ENCODE measurements around the gene CTNNA2. TPM values are rescaled to one million over a fixed set of nuclear protein-coding genes. Genes with fewer than 3 reads are reported as not detected.

CTNNA2 gene
- total RNA-seq, 1 donor from 2014 or later = 0.37 TPM

DNA sequence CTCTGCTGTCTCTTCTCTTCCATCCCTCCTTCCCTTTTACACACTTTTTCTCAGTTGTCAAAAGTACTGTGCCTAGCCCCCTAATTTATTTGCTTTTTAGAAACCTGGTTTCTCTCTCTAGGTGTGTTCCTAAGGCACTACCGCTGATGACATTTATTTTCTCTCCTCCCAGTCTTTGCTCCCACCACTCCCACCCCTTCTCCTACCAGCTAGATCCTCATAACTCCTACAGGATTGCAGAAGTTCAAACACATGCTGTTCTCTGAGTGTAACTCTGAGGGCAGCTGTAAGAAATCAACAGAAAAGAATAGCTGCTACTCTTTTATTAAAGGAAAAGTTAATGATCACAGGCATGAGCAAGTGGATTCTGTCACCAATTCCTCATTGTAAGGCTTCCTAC lies 814.0 kb downstream of the CTNNA2 start:
- no peak for DNase-seq (ENCODE audit: low spot score)

DNA sequence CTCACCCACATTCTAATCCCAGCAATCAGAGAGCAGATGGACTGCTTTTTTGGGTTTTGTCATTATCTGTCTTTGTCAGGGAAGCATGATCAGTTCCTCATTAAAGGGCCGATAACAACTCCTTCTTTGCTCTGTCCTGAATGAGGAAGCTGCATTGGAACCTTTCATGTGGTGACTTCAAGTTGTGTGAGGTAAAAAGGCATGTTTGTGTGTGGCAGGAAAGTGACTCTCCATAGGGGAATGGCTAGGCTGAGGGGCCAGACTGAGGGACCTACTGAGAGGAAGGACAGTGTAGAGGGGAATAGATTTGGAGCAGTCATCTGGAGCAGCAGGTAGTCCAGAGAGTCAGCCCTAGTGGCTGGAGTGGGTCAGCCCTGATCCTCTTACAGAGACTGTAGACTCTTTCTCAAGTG lies 815.3 kb downstream of the CTNNA2 start:
- no peak for DNase-seq (ENCODE audit: low spot score)

DNA sequence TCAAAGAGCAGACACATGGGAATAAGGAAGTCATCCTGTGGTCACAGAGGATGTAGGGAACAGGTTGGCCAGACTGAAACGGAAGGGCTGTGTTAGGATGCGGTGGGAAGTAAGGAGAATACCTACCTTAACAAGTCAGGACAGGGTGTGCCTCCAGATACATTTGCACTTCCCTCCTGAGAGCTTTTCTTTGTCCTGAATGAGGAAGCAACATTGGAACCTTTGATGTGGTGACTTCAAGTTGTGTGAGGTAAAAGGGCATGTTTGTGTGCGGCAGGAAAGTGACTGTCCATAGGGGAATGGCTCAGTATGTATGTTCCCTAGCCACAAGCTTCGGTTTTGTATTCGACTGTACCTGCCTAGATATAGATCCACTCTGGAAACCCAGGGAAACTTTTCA lies 816.6 kb downstream of the CTNNA2 start:
- DNase-seq (ENCODE audit: low spot score) = no peak

DNA sequence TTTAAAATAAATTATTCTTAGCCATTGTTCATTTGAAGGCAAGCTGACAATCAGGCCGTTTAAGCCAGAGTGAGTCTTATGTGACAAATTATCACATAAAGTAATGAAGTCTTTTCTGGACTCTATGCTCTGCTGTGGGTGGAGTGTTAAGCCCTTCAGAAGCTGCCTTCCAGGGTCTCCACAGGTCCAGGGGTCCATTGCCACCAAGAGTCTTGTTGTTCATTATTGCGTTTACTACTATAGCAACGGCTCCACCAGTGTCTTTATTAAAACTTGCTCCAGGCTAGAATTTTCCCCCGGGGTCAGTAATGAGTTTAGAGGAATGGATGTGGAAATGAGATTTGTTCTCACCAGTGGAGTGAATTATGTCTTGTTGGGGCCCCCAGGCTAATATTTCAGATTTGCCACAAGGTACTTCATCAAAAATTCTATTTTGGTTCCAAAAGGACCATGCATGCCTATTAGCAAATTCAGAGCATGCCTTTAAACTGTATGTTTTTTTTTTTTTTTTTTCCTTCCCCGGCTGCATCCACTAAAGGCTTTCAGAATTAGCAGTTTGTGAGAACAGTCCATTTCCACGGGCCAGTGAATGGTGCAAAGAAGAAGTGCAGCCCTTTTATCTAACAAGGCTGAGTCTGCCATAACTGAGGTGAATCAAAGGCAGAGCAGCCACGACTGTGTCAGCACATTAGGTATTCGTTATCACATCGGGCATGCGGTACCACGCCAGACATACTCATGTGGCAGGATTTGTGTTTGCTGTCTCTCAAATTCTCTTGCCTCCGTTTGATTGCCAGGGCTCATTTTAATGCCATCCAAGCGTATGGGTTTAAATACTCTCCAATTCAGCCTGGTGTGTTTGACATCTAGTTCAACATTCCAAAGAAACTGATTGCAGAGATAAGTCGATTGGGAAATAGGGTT lies 817.9 kb downstream of the CTNNA2 start:
- no peak for DNase-seq (ENCODE audit: low spot score)

DNA sequence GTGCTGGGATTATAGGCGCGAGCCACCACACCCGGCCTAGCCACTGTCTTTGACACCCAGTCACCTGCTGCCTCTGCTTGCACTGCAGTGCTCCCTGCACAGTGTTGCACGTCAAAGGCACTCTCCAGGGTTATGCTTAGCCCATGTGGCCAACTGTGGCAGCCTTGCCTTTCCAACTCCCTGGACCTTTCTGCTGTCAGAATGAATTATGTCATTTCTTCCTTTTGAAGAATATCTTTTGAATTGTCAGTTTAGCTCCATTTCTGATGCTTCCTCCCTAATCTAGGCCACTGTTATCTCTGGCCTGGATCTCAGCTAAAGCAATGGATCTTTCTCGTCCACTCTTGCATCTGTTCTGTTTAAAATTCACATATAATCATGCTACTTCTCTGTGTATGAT lies 821.0 kb downstream of the CTNNA2 start:
- DNase-seq (ENCODE audit: low spot score) = no peak

DNA sequence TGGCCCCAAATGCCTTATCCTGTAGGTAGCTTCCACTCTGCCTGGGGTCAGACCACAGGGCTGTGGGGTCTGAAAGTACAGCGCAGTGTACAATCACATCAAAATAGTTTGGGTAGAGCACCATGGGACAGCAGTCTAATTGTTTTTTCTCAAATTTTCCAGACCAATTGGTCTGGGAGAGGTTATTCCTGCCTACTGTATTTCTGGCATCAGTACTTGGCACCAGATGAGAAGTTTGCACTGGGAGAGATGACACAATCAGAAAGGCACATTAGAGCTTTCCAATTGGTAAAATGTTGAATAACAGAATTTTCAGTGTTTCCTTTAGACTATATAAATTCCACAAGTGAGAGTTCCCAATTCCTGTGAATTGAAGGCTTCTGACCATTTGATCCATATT lies 822.6 kb downstream of the CTNNA2 start:
- no peak for DNase-seq (ENCODE audit: low spot score)

DNA sequence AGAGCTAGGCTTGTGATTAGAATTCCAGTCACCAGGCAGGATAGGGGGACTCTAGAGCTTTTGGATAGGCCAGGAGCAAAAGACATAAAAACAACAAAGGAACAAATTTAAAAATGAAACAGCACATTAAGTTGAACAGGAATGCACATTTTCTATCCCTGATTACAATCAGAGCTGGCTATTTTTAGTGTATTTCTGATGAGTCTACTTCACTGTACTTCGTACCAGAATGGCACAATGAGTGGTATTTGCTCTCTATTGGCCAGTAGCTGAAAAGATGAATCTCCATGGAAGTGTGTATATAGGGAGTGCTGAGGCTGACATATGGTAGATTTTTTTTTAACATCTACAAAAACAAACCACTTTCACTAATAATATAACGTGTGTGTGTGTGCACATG lies 825.9 kb downstream of the CTNNA2 start:
- no peak for DNase-seq (ENCODE audit: low spot score)

DNA sequence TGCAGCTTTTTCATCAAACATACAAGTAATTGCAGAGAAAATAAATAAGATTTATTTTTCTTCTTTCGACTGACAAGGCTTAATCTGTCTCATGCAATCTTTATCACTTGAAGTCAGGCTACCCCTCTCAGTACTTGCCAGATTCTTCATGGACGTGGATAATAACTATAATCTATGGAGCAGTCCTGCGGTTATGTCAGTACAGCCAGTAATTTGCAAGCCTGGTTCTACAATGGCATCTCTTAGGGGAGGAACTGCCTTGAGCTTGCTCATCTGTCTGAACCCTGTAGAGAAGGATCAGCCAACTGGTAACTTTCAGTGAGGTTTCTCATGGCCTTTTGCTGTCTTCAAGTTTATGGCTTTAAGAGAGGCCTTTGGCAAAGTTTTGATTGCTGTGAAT lies 827.2 kb downstream of the CTNNA2 start:
- DNase-seq (ENCODE audit: low spot score) = no peak

DNA sequence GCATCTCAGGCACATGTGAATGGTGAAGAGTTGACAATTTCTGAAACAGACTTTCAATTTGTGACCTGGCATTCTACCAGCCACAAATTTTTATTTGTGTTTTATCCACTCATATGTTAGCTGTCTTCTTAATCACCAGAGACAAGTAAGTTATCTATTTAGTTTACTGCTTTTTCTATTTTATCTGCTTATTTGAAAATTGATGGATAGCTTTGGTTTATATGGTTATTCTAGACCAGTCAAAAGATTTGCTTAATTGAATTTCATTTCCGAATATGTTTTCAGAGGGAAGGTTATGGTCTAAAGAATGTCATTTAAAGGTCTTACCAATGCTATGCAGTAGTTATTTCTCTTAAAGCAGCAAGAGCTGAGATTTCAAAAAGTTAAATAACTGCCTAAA lies 835.2 kb downstream of the CTNNA2 start:
- DNase-seq (ENCODE audit: low spot score) = no peak

DNA sequence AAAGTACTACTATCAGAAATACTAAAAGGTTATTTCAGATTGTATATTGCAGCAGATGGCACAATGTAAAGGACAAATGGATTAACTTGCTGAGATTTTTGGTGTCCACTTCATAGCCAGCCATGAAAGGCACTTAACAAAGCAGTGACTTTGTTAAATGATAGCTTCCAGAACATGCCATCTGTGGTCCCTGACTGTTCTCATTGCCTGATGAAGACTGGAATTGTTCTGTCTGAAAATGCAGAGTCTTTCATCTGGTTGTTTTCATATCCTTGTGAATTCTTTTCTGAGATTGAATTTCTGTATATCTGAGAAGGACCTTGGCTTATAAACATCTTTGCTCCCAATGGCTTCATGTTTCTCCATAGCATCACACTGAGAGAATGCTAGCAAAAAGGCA lies 836.1 kb downstream of the CTNNA2 start:
- DNase-seq (ENCODE audit: low spot score) = no peak

DNA sequence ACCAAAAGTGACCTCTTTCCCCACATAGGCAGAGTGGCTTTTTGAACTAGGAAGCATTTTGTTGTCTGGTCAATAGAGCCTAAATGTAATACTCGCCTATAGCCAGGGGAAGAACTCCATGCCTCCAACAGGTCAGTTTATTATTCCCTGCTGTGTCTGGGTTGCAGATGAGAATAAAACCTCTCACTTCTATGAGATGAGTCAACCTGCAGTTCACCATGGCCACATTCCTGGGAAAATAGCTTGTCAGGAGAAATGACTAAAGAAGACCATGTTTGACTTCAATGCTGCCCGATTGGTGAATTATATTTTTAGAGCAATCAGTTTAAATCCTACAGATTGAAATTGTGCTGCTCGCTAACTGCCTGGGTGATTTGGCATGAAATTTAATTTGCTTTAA lies 838.4 kb downstream of the CTNNA2 start:
- DNase-seq (ENCODE audit: low spot score) = no peak

DNA sequence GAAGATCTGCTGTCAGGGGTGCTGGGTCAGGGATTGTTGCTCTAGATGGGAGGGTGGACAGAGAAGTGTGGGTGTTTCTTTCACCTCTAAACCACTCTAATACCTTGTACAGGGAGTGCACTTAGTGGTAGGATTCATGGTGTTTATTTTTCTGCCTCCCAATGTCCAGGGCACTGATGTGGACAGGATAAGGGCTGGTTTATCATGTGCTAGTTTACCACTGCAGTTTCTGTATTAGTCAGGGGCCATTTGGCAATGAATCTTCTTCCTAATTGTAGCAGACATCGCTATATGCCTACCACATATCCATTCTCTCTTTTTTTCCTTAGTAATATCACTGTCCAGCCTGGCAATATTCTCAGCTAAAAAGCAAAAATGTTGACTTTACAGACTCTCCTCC lies 842.0 kb downstream of the CTNNA2 start:
- no peak for DNase-seq (ENCODE audit: low spot score)

DNA sequence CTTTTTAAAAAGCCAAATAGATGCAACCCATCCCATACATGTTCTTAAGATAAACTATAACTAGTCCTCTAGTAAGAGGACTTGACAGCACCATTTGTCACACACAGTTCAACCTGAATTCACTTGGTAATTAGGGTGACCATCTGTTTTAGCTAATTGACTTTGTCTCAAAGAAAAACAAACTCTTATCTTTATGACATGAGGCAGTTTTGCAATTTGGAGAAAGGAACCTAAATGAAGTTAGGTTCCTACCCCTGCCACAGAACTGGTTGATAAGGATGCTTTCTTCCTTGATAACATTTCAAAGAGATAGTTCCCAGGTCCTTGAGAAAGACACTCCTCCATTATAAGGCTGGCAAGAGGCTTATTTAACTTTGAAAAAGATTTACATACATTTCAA lies 849.1 kb downstream of the CTNNA2 start:
- no peak for DNase-seq (ENCODE audit: low spot score)

DNA sequence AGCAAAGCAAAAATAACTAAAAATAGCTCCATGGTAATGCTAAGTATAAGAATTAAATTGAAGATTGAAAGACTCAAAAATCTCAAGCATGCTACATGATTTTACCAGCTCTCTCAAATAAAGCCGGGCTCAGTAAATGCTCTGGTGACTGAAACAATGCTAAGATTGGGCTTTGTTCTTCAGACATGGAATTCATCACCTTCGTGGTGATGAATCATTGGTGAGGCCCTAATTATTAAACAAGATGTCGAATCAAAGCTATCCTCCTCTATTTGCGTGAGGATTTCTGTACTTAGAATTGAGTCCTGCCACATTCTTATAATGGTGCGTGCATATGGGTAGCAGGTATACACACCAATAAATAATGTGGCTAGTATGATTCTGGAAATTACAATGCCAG lies 850.5 kb downstream of the CTNNA2 start:
- DNase-seq (ENCODE audit: low spot score) = no peak

DNA sequence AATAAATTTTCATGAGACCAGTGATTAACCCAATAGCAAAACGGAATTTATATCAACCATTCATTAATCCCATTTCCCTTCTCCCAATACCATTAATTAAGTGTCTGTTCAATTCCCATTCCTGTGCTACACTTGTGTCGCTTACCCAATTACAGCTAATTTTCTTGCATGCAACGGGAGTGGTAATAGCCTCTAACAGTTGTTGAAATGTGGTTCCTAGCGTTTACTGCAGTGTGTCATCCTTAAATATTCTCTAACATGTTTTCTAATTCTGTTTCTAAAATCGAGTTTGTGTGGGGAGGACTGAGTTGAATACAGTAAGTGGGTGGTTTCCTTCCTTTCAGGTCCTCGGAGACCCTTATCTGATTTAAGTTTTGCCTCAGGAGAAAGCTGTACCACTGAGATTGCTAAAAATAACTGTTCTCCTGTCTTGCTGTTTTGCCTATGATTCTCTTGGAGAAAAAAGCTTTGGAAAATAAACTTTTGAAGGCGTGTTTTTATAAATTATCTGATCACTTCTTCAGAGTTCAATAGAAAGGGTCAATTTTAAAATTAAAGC lies 851.0 kb downstream of the CTNNA2 start:
- no peak for DNase-seq (ENCODE audit: low spot score)

DNA sequence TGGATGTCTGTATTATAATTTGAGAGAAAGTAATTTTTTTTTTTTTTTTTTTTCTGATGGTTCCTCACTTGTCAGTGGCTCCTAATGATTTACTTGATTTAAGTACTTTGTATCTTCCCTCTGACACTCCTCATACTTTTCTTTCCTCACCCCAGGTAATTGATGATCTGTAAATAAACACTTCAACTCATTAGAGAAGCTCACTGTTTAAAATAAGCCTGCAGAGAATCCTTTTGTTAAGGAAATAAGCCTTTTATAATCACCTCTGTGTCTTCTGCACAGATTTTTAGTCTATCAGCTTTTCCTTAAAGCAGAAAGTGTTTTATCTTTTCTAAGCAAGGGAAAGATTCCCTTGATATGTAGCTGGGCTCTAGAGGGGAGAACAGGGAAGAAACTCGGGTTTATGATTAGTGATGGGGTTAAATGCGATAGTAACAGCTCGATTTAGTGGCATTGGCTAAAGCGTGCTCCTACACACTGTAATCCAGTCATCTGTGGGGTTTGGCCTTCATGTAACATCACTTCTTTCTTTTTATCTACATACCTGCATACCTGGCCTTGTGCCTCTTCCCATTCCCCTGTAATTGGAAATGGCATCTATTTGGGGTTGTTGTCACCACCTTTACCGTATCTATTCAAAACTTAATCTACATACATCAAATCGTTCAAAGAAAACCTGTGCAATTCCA lies 851.8 kb downstream of the CTNNA2 start:
- DNase-seq (ENCODE audit: low spot score) = no peak

DNA sequence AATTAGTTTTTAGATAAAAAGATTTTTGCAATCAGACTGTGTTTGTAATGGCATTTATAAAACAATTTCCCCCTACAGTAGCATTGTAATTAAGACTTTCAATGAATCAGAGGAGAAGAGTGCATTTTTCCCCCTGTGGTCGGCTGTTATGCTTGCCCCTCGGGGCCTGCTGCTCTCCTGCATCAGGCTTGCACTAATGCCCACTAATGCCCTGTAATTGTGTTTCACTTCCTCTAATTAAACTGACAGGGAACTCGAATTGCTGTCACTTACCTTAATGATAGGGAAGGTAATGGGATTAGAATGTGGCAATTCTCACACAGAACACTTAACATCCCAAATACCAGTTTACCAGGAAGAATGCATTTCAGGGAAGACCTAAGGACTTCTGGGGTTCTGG lies 852.9 kb downstream of the CTNNA2 start:
- no peak for DNase-seq (ENCODE audit: low spot score)

DNA sequence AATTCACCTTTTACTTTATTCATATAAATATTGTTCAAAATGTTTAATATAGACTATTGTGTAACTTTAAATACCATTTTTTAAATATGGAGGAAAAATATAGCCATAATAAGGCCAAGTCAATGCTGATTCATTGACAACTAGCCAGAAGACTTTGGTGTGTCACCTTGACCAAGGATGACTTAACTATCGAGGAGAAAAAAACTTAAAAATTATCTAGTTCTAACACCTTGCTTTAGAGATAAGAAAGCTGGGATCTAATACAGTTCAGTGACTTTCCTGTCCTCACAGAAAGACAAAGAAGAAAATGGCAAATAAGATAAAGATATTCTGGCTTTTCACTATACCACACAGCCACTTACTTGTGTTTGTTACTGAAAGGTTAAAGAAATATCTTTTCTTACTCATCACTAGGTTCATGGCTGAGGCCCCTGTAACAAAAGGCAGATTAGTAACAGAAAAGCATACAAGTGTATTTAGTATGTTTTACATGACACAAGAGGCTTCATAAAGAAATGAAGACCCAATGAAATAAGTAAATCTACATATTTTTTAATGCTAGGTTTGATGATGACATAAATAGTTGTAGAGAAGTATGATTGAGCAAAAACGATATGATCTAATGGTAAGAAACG lies 857.6 kb downstream of the CTNNA2 start:
- no peak for DNase-seq (ENCODE audit: low spot score)

DNA sequence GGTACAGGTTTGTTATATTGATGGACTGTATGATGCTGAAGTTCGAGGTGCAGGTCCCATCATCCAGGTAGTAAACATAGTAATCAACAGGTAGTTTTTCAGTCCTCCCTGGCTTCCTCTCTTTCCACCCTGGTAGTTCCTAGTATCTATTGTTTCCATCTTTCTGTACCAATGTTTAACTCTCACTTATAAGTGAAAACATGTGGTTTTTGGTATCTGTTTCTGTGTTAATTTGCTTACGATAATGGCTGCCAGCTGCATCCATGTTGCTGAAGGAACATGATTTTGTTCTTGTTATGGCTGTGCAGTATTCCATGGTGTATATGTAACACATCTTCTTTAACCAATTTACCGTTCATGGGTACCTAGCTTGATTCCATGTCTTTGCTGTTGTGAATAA lies 861.3 kb downstream of the CTNNA2 start:
- DNase-seq (ENCODE audit: low spot score) = no peak

DNA sequence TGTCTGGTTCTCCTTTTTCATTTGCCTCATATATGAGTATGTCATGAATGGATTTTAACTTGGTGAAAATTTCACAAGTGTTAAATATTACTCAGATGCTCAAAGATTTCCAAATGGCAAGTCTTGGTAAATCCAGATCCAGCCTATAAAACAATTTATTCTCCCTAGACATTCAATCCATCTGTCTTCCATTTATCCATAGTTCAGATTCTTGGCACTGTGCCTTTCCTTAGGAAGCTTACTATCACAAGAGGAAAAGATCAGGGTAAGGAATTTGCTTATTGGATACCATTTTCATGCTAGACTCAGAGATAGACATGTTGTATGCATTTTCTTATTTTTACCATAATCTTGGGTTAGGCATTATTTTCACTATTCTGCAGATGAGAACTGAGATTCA lies 864.2 kb downstream of the CTNNA2 start:
- no peak for DNase-seq (ENCODE audit: low spot score)

DNA sequence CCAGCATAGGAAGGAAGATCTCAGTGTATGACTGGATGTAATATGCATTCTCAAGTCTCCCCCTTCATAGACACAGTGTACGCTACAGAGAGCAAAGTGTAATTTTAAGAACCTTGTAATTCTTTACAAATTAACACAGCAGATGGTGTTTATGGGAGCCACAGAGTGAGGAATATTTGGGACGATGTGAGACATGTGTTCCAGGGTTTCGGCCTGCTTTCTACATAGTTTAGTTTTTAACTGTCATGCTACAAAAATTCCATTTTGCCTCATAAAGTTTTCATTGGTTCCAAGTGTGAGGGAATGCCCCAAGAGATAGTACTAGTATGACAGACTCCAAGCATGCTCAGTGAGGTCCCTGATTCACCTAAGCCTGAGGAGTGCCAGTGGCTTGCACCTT lies 867.9 kb downstream of the CTNNA2 start:
- no peak for DNase-seq (ENCODE audit: low spot score)

DNA sequence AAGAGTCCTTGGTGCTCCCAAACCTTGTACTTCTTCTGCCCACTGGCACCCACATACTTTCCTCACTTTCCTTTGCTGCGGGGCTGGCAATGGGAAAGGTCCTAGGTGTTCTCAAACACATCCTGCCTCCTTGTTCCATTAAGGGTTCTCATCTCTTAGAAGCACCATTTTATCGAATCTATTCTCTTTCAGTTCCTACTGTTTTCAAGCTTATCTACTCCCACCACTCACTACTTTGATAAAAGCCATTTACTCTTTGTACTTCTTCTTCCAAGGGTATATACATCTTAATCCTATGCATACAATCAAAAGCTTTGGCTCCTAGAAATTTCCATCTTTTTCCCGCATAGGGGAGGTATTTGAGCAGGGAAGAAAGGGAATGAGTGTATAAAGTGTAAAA lies 868.8 kb downstream of the CTNNA2 start:
- no peak for DNase-seq (ENCODE audit: low spot score)

DNA sequence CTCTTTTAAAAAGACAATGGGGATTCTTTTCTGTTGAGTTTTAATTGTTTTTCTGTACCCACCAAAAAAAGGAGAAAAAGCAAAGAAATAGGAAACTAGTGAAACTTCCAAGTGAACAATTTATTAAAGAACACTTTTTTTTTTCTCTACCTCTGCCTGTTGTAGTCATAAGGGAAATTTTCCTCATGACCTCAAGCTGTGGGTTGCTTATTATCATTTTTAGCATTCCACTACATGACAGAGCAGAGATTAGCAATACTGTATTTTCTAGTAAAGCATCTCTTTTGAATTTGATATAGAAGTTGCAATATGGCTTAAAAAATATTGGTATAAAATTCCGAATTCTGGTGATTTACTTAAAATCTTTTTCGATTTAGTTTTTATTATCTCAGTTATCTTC lies 879.6 kb downstream of the CTNNA2 start:
- DNase-seq (ENCODE audit: low spot score) = no peak

All from mucosa of gallbladder (tissue), 1 donor.